Measurements from ENCODE around the gene NRP1.

GRCh38 chr10:33382921-33383713 lies 48.6 kb upstream of the NRP1 start:
- TF ChIP-seq CTCF (conservative IDR thresholded peaks at IDR 0.05 in 1 of 2, IDR thresholded peaks at IDR 0.05 in 1 of 2; ENCODE audit: extremely low read depth in 1 of 2, insufficient read depth in 1 of 2, low read depth in 1 of 2, low read length in 2 of 2) (no peak), EZH2 (IDR thresholded peaks at IDR 0.05; ENCODE audit: borderline replicate concordance, low read length) (no peak)

All from mammary epithelial cell (primary cell).